ENCODE data around the gene GCDH.

- TF ChIP-seq CTCF (IDR thresholded peaks at IDR 0.05), result no peak
- TF ChIP-seq POLR2A (IDR thresholded peaks at IDR 0.05), result no peak
Measured at GRCh38 chr19:12922959-12923358, 32.0 kb downstream of the GCDH start.
